OCI-LY7 (cell line): ENCODE results near the gene EDN3. TPM values are rescaled to one million over a fixed set of nuclear protein-coding genes. Genes with fewer than 3 reads are reported as not detected.
"Not testable (repeated sequence)": the region's sequence is repeated elsewhere in the genome, so short reads cannot be mapped to it uniquely, and the experiment has no call there.

Source experiments
- BruUV-seq: library from RNA; stranded (reverse); fragments of 400-500 nt; replicated peaks from 2 replicates; lab custom pipeline; 2021; lab: Mats Ljungman, UMichigan
- CTCF ChIA-PET: fragments of 300-600 bp; sonication (Branson Sonifier 250); formaldehyde crosslinking; loops from one replicate; lab custom pipeline; 2022; ENCODE audit warnings: antibody characterized with exemption; ENCODE audit not compliant: unreplicated experiment; lab: Charles Lee
- POLR2A ChIA-PET: fragments of 300-600 bp; sonication (Branson Sonifier 250); formaldehyde crosslinking; loops from one replicate; lab custom pipeline; 2022; ENCODE audit warnings: antibody characterized with exemption; lab: Charles Lee
- DNase-seq: peaks from one replicate; pipeline ENCODE4 v3.0.0-alpha.2; 2015; ENCODE audit warnings: low spot score
- H2AFZ ChIP-seq: fragments of 200-600 bp; sonication (generic), shearing (Covaris generic); 2 replicates; pipeline ENCODE4 v1.6.1; 2014; ENCODE audit warnings: mild to moderate bottlenecking, antibody characterized with exemption, low read length, moderate library complexity
- H3K27ac ChIP-seq: fragments of 200-600 bp; sonication (generic); 2 replicates; pipeline ENCODE4 v1.5.1; 2014; ENCODE audit warnings: mixed run types, low read depth, mild to moderate bottlenecking, moderate library complexity, low read length, inconsistent platforms; ENCODE audit not compliant: poor library complexity, severe bottlenecking
- H3K36me3 ChIP-seq: fragments of 200-600 bp; sonication (generic); 2 replicates; pipeline ENCODE4 v1.6.1; 2014; ENCODE audit warnings: mild to moderate bottlenecking, antibody characterized with exemption, low read length, moderate library complexity, mixed read lengths; ENCODE audit not compliant: insufficient read depth
- H3K4me1 ChIP-seq: fragments of 200-600 bp; sonication (generic); 2 replicates; pipeline ENCODE4 v1.5.1; 2014; ENCODE audit warnings: mild to moderate bottlenecking, low read length; ENCODE audit not compliant: insufficient read depth, poor library complexity, severe bottlenecking
- H3K4me2 ChIP-seq: fragments of 200-600 bp; sonication (generic); 2 replicates; pipeline ENCODE4 v1.6.1; 2014; ENCODE audit warnings: mild to moderate bottlenecking, low read length
- H3K4me3 ChIP-seq: fragments of 200-600 bp; sonication (generic); 2 replicates; pipeline ENCODE4 v1.5.1; 2014; ENCODE audit warnings: mild to moderate bottlenecking, low read depth, low read length; ENCODE audit not compliant: poor library complexity, severe bottlenecking
- H3K79me2 ChIP-seq: fragments of 200-600 bp; sonication (generic); 2 replicates; pipeline ENCODE4 v1.6.1; 2016; ENCODE audit warnings: low read depth, mild to moderate bottlenecking, low read length, moderate library complexity, mixed read lengths; ENCODE audit not compliant: insufficient read depth
- H3K9me2 ChIP-seq: fragments of 200-600 bp; sonication (generic); 2 replicates; pipeline ENCODE4 v1.6.1; 2016; ENCODE audit warnings: mild to moderate bottlenecking, low read length, mixed read lengths; ENCODE audit not compliant: insufficient read depth
- H3K9me3 ChIP-seq: fragments of 200-600 bp; sonication (generic); 2 replicates; pipeline ENCODE4 v1.6.1; 2014; ENCODE audit warnings: mild to moderate bottlenecking, mixed run types, low read length, mixed read lengths
- H4K20me1 ChIP-seq: fragments of 200-600 bp; sonication (generic); 2 replicates; pipeline ENCODE4 v1.6.1; 2014; ENCODE audit warnings: mild to moderate bottlenecking, antibody characterized with exemption, low read length, moderate library complexity, mixed read lengths; ENCODE audit not compliant: insufficient read depth
- EZH2phosphoT487 ChIP-seq: fragments of 200-600 bp; sonication (generic); IDR thresholded peaks from 2 replicates; pipeline ENCODE4 v1.6.1; 2018; ENCODE audit warnings: low read depth, borderline replicate concordance, mild to moderate bottlenecking, mixed run types, antibody characterized with exemption, low read length, moderate library complexity, mixed read lengths
- intact Hi-C: fragments of 100-400 bp; cut with micrococcal nuclease; formaldehyde crosslinking; loops from one replicate; pipeline ENCODE4 v1.10.0; 2022; ENCODE audit not compliant: unreplicated experiment
- total RNA-seq, 2 experiments: library from RNA; depleted of rRNA in 1 of 2; stranded (reverse); fragments of >200 nt in 1 of 2; shearing (Covaris generic) in 1 of 2; gene quantifications; 2 replicates each; pipeline ENCODE4 v1.2.3, GENCODE V29; 2014 to 2022
- TF ChIP-seq, protein P1 (sequence below): fragments of 200-600 bp; sonication (generic); conservative IDR thresholded peaks from 2 replicates; pipeline ENCODE4 v1.5.1; 2014; ENCODE audit warnings: mild to moderate bottlenecking, antibody characterized with exemption, low read length, moderate library complexity, mixed read lengths

EDN3 gene
- total RNA-seq, 2 experiments from 2014 or later = not detected

- intact Hi-C loops = no loop called here
Measured at GRCh38 chr20:59335377-59335776, 35.0 kb downstream of the EDN3 start.

GRCh38 chr20:59336540-59336939 is 36.1 kb downstream of the EDN3 start:
- no peaks in the 10 kb centered on the region for H3K9me3 ChIP-seq
- H3K4me3 ChIP-seq = no peak overlapping the region
- no peaks in the 10 kb centered on the region for H3K9me2 ChIP-seq
- DNase-seq = no peak
- no TSS peak for BruUV-seq
- no peaks in the 10 kb centered on the region for H3K36me3 ChIP-seq
- intact Hi-C loops = no loop called here
- H3K4me1 ChIP-seq = no peaks in the 10 kb centered on the region
- no peak for TF ChIP-seq EZH2phosphoT487
- TF ChIP-seq, protein P1, sequence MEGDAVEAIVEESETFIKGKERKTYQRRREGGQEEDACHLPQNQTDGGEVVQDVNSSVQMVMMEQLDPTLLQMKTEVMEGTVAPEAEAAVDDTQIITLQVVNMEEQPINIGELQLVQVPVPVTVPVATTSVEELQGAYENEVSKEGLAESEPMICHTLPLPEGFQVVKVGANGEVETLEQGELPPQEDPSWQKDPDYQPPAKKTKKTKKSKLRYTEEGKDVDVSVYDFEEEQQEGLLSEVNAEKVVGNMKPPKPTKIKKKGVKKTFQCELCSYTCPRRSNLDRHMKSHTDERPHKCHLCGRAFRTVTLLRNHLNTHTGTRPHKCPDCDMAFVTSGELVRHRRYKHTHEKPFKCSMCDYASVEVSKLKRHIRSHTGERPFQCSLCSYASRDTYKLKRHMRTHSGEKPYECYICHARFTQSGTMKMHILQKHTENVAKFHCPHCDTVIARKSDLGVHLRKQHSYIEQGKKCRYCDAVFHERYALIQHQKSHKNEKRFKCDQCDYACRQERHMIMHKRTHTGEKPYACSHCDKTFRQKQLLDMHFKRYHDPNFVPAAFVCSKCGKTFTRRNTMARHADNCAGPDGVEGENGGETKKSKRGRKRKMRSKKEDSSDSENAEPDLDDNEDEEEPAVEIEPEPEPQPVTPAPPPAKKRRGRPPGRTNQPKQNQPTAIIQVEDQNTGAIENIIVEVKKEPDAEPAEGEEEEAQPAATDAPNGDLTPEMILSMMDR = no peak
- no peak overlapping the region for H3K27ac ChIP-seq
- CTCF ChIA-PET = no interaction called here
- no peaks in the 10 kb centered on the region for H4K20me1 ChIP-seq
- no peak overlapping the region for H3K4me2 ChIP-seq
- POLR2A ChIA-PET = no interaction called here
- no peaks in the 10 kb centered on the region for H3K79me2 ChIP-seq
- H2AFZ ChIP-seq = no peak overlapping the region

More at GRCh38 chr20:59335377-59335776, 35.0 kb downstream of the EDN3 start:
- CTCF ChIA-PET = no interaction called here
- Histone ChIP-seq H4K20me1 (no peaks in the 10 kb centered on the region), H3K79me2 (no peaks in the 10 kb centered on the region), H3K4me2 (no peak overlapping the region), H3K4me1 (no peaks in the 10 kb centered on the region), H3K27ac (no peak overlapping the region), H3K36me3 (no peaks in the 10 kb centered on the region), H3K9me3 (no peaks in the 10 kb centered on the region), H3K4me3 (no peak overlapping the region), H2AFZ (no peak overlapping the region), H3K9me2 (no peaks in the 10 kb centered on the region)
- BruUV-seq = no TSS peak
- no peak for DNase-seq
- no peak for TF ChIP-seq EZH2phosphoT487
- TF ChIP-seq, protein P1 = no peak
- POLR2A ChIA-PET = interaction anchor here (0.5 kb wide), 1 partner anchor 120 kb away, joined by 3 read pairs; no protein-coding TSS in a partner anchor

DNA sequence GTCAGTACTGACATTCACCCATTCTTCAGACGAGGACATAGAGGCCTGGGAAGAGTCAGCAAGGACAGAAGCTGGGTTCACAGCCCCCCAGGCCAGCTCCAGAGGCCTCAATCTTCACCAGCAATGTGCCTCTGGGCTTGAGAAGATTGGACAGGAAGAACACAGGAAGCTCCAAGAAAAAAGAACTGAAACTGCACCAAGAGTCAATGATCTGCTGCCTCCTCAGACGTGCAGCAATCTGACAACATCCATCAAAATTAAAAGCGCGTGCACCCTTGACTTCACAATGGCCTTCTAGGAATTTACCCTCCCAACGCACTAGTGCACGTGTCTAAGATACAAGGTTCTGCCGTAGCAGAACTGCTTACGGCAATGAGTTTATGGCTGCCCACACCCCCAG is 38.0 kb downstream of the EDN3 start:
- H3K79me2 ChIP-seq, H2AFZ ChIP-seq, CTCF ChIA-PET, H3K4me3 ChIP-seq, H3K36me3 ChIP-seq, BruUV-seq, H3K9me2 ChIP-seq, intact Hi-C loops, H3K27ac ChIP-seq, DNase-seq, H3K4me1 ChIP-seq, POLR2A ChIA-PET, H4K20me1 ChIP-seq, H3K4me2 ChIP-seq, H3K9me3 ChIP-seq: not testable (repeated sequence)
